T-cell (primary cell): ENCODE measurements around the gene ROPN1. TPM values are rescaled to one million over a fixed set of nuclear protein-coding genes. Genes with fewer than 3 reads are reported as not detected.

Source experiments
- ATAC-seq, 4 experiments: fragments of 200-7000 bp in 3 of 4; fragments of 150-1000 bp in 1 of 4; cut with Tn5 transposase; replicated peaks in 1 of 4; 1 replicate in 3 of 4; 2 replicates in 1 of 4; pipeline ENCODE4 v1.10.0; 2021; ENCODE audit warnings: moderate library complexity in 3 of 4, mild to moderate bottlenecking in 2 of 4, moderate number of reproducible peaks in 1 of 4
- CTCF ChIA-PET, 2 donors: fragments of 300-600 bp; sonication (Branson Sonifier 250); formaldehyde crosslinking; loops; one replicate each; lab custom pipeline; 2022; ENCODE audit warnings: antibody characterized with exemption in 2 of 2; lab: Charles Lee
- POLR2A ChIA-PET, 2 donors: fragments of 300-600 bp; sonication (Branson Sonifier 250); formaldehyde crosslinking; loops; one replicate each; lab custom pipeline; 2022; ENCODE audit warnings: antibody characterized with exemption in 2 of 2; lab: Charles Lee
- DNase-seq, 35 experiments: peaks; one replicate each; pipeline versions ENCODE4 v3.0.0 to v3.0.0-alpha.2; 2013 to 2023
- H3K27ac ChIP-seq: one replicate; pipeline ENCODE4 v1.5.1; 2013; ENCODE audit warnings: low read length
- H3K27me3 ChIP-seq, 2 experiments: replicated peaks in 1 of 2; 1 replicate in 1 of 2; 2 replicates in 1 of 2; pipeline versions ENCODE4 v1.6.1 to v1.7.0; 2013; ENCODE audit warnings: low read length in 1 of 2, mixed read lengths in 1 of 2; ENCODE audit not compliant: control insufficient read depth in 2 of 2, insufficient read depth in 2 of 2; ENCODE audit errors: extremely low read depth in 1 of 2
- H3K36me3 ChIP-seq, 2 donors: 1 replicate in 1 of 2; 2 replicates in 1 of 2; pipeline versions ENCODE4 v1.6.1 to v1.7.0; 2013; ENCODE audit warnings: low read length in 1 of 2; ENCODE audit not compliant: control insufficient read depth in 2 of 2, insufficient read depth in 1 of 2; ENCODE audit errors: extremely low read depth in 1 of 2
- H3K4me1 ChIP-seq, 2 experiments: 1 replicate in 1 of 2; 2 replicates in 1 of 2; pipeline versions ENCODE4 v1.6.1 to v1.7.0; 2013; ENCODE audit warnings: low read length in 2 of 2, mixed read lengths in 1 of 2; ENCODE audit not compliant: insufficient read depth in 2 of 2, control insufficient read depth in 1 of 2; ENCODE audit errors: extremely low read depth in 1 of 2
- H3K4me3 ChIP-seq, 2 donors: 1 replicate in 1 of 2; 2 replicates in 1 of 2; pipeline versions ENCODE4 v1.5.1 to v1.7.0; 2013; ENCODE audit warnings: mild to moderate bottlenecking in 2 of 2, low read length in 1 of 2, moderate library complexity in 1 of 2; ENCODE audit not compliant: control insufficient read depth in 1 of 2; ENCODE audit errors: extremely low read depth in 1 of 2
- H3K9me3 ChIP-seq: 2 replicates; pipeline ENCODE4 v1.7.0; 2013
- H3K27ac Mint-ChIP-seq, 2 donors: one replicate each; pipeline ENCODE4 v1.8.0; 2020 to 2021; ENCODE audit warnings: mild to moderate bottlenecking in 2 of 2, mixed read lengths in 2 of 2
- H3K27me3 Mint-ChIP-seq, 2 donors: one replicate each; pipeline ENCODE4 v1.8.0; 2021 to 2022; ENCODE audit warnings: mixed read lengths in 2 of 2
- H3K36me3 Mint-ChIP-seq: one replicate; pipeline ENCODE4 v1.8.0; 2021; ENCODE audit warnings: mixed read lengths
- H3K4me1 Mint-ChIP-seq, 3 donors: one replicate each; pipeline ENCODE4 v1.8.0; 2020 to 2022; ENCODE audit warnings: mixed read lengths in 3 of 3, mild to moderate bottlenecking in 1 of 3
- H3K4me3 Mint-ChIP-seq, 3 donors: one replicate each; pipeline ENCODE4 v1.8.0; 2020 to 2022; ENCODE audit warnings: mild to moderate bottlenecking in 3 of 3, mixed read lengths in 3 of 3, moderate library complexity in 3 of 3
- H3K9me3 Mint-ChIP-seq, 3 donors: one replicate each; pipeline ENCODE4 v1.8.0; 2020 to 2022; ENCODE audit warnings: mixed read lengths in 3 of 3
- WGBS: methylation state at CpG from one replicate; pipeline ENCODE4 v1.1.5; 2013; ENCODE audit warnings: missing lambda C conversion rate; ENCODE audit not compliant: insufficient coverage; 5-methylcytosine and 5-hydroxymethylcytosine counted together
- total RNA-seq, 35 experiments: library from RNA in 6 of 35; stranded (reverse) in 6 of 35; fragments of 120-200 nt in 1 of 35; gene quantifications; one replicate each; pipeline versions ENCODE4 v1.2.1 to v1.2.4 and lab custom pipeline; 2013 to 2026

Gene ROPN1
- total RNA-seq, 5 donors from 2014 or later (not counting 1 experiment from before 2014, with no cell fraction given), result not detected

DNA sequence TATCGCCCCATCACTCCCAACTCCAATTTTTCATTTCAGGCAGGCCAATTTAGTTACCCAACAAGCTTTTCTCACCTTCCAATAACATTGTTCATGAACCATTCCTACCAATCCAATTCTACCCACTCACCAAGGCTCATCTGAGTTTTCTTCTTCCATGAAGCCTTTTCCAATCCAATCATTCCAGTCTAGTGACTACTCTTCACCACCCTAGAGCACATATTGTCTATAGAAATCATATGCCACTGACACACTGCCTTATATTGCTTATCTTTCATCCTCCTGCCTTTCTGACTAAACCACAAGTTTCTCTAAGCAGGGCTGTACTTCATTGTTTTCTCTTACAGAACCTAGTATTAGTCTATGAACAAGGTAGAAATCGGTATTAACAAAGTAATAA, 42.3 kb downstream of the ROPN1 start:
- H3K36me3 ChIP-seq, result peaks cover 6 to 31% of the 10 kb centered on the region in 2 donors
- no peaks in the 10 kb centered on the region for H3K4me1 ChIP-seq
- DNase-seq (no peak), ATAC-seq (no peak)
- no peak overlapping the region for H3K27ac ChIP-seq
- WGBS, result 100% methylated on average over 1 of the region's 2 CpGs
- no peaks in the 10 kb centered on the region for H3K9me3 ChIP-seq
- Mint-ChIP-seq H3K9me3 (no peaks in the 10 kb centered on the region), H3K36me3 (peaks cover 59% of the 10 kb centered on the region), H3K4me3 (no peak overlapping the region), H3K27me3 (no peaks in the 10 kb centered on the region), H3K4me1 (no peaks in the 10 kb centered on the region), H3K27ac (no peak overlapping the region)
- ChIA-PET POLR2A (no interaction called here), CTCF (no interaction called here)
- no peak overlapping the region for H3K4me3 ChIP-seq
- no peaks in the 10 kb centered on the region for H3K27me3 ChIP-seq

DNA sequence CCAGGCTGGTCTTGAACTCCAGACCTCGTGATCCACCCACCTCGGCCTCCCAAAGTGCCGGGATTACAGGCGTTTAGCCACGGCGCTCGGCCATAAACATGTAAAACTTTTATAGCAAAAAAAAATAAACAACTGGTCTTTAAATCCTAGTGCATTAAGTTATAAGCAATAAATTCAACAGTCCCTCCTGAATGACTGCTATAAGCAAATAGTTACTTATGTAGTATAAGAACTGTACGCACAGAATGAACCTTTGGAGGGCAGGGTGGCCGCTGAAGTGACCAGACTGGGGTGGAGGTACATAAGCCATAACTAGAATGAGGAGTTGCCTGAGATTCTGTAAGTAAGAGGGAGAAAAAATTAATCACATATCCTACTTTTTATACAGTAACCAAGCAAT, 43.5 kb downstream of the ROPN1 start:
- POLR2A ChIA-PET, result no interaction called here
- H3K36me3 Mint-ChIP-seq, result peaks cover 66% of the 10 kb centered on the region
- no peaks in the 10 kb centered on the region for H3K9me3 Mint-ChIP-seq

GRCh38 chr3:123947482-123947881, 44.4 kb downstream of the ROPN1 start:
- Mint-ChIP-seq H3K4me3 (no peak overlapping the region), H3K27ac (no peak overlapping the region), H3K9me3 (no peaks in the 10 kb centered on the region), H3K4me1 (no peaks in the 10 kb centered on the region), H3K36me3 (peaks cover 62% of the 10 kb centered on the region), H3K27me3 (no peaks in the 10 kb centered on the region)
- H3K27ac ChIP-seq, result no peak overlapping the region
- no peaks in the 10 kb centered on the region for H3K9me3 ChIP-seq
- ChIA-PET CTCF (no interaction called here), POLR2A (no interaction called here)
- no peak for ATAC-seq
- no peak for DNase-seq
- no peaks in the 10 kb centered on the region for H3K4me1 ChIP-seq
- H3K27me3 ChIP-seq, result no peaks in the 10 kb centered on the region
- H3K36me3 ChIP-seq, result peaks cover 6 to 34% of the 10 kb centered on the region in 2 donors
- no peak overlapping the region for H3K4me3 ChIP-seq

More for the DNA sequence above, 43.5 kb downstream of the ROPN1 start:
- CTCF ChIA-PET, result no interaction called here
- Histone ChIP-seq H3K9me3 (no peaks in the 10 kb centered on the region), H3K36me3 (peaks cover 6 to 41% of the 10 kb centered on the region in 2 donors), H3K4me3 (no peak overlapping the region), H3K27me3 (no peaks in the 10 kb centered on the region), H3K27ac (no peak overlapping the region), H3K4me1 (no peaks in the 10 kb centered on the region)
- no peak overlapping the region for H3K27ac Mint-ChIP-seq
- WGBS, result no CpG with 5 or more reads among the region's 9 CpGs
- H3K4me1 Mint-ChIP-seq, result no peaks in the 10 kb centered on the region
- ATAC-seq, result no peak
- H3K4me3 Mint-ChIP-seq, result no peak overlapping the region
- no peaks in the 10 kb centered on the region for H3K27me3 Mint-ChIP-seq
- DNase-seq, result no peak

DNA sequence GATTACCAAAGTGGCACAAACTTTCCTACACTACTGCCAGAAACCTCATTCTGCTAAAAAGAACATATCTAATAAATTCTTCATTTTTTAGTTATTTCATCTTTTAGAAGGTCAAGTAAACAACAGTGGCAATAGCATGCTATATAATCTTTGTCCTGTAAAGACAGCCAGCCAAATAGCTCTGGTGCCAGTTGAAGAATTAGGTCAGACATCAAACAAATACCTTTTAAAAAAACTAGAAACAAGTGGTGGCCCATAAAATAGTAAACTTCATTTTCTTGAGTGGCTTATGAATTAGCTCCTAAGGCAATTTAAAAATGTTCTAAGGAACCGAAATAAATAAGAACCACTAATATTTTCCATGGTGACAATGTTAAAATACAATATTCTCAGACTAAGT, 50.4 kb downstream of the ROPN1 start:
- H3K4me3 ChIP-seq, result no peak overlapping the region
- Mint-ChIP-seq H3K4me1 (no peaks in the 10 kb centered on the region), H3K4me3 (no peak overlapping the region), H3K27me3 (no peaks in the 10 kb centered on the region), H3K36me3 (peaks cover 41% of the 10 kb centered on the region), H3K27ac (no peak overlapping the region), H3K9me3 (no peaks in the 10 kb centered on the region)
- H3K36me3 ChIP-seq, result peaks cover 0 to 23% of the 10 kb centered on the region in 2 donors
- ChIA-PET CTCF (no interaction called here), POLR2A (no interaction called here)
- H3K4me1 ChIP-seq, result no peaks in the 10 kb centered on the region
- H3K9me3 ChIP-seq, result no peaks in the 10 kb centered on the region
- WGBS, result no CpG with 5 or more reads among the region's 1 CpG
- no peak overlapping the region for H3K27ac ChIP-seq
- no peak for ATAC-seq
- no peaks in the 10 kb centered on the region for H3K27me3 ChIP-seq
- no peak for DNase-seq

- POLR2A ChIA-PET, result no interaction called here
- no CpG with 5 or more reads among the region's 2 CpGs for WGBS
- H3K4me3 ChIP-seq, result no peak overlapping the region
- no peaks in the 10 kb centered on the region for H3K9me3 ChIP-seq
- Mint-ChIP-seq H3K36me3 (peaks cover 41% of the 10 kb centered on the region), H3K27ac (no peak overlapping the region), H3K9me3 (no peaks in the 10 kb centered on the region), H3K27me3 (no peaks in the 10 kb centered on the region), H3K4me3 (no peak overlapping the region), H3K4me1 (no peaks in the 10 kb centered on the region)
- DNase-seq, result no peak
- peaks cover 0 to 21% of the 10 kb centered on the region in 2 donors for H3K36me3 ChIP-seq
- CTCF ChIA-PET, result no interaction called here
- H3K4me1 ChIP-seq, result no peaks in the 10 kb centered on the region
- no peak overlapping the region for H3K27ac ChIP-seq
- H3K27me3 ChIP-seq, result no peaks in the 10 kb centered on the region
- ATAC-seq, result no peak
Observed at GRCh38 chr3:123941121-123941520, 50.8 kb downstream of the ROPN1 start.

DNA sequence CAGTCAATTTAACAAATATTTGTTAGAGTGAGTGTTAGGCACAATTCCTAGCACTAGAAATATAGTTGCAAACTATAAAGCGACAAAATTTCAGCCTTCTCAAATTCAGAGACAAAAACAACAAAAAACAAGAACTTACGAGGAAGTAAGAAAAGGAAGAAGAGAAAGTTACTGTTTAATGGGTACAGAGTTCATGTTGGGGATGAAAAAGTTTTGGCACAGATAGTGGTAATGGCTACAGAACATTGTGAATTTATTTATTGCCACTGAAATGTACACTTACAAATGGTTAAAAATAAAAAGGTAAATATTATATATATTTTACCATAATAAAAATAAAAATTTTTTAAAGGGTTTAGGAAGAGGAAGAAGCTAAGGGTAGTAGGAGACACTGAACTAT, 52.2 kb downstream of the ROPN1 start:
- WGBS, result no CpG with 5 or more reads among the region's 2 CpGs
- CTCF ChIA-PET, result no interaction called here

DNA sequence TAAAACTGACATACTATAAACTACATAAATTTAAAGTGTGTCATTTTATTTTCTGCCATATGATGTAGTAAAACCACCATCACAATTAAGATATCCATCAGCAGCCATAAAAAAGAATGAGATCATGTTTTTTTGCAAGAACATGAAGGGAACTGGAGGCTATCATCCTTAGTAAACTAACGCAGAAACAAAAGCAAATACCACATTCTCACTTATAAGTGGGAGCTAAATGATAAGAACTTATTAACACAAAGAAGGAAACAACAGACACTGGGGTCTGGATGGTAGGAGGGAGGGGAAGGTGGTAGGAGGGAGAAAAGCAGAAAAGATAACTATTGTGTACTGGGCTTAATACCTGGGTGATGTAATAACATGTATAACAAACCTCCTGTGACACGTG, 55.5 kb downstream of the ROPN1 start:
- H3K27me3 Mint-ChIP-seq, result no peaks in the 10 kb centered on the region
- Histone ChIP-seq H3K36me3 (no peaks in the 10 kb centered on the region), H3K4me1 (no peaks in the 10 kb centered on the region), H3K27me3 (no peaks in the 10 kb centered on the region), H3K4me3 (no peak overlapping the region), H3K9me3 (no peaks in the 10 kb centered on the region), H3K27ac (no peak overlapping the region)
- CTCF ChIA-PET, result no interaction called here
- peaks cover 47% of the 10 kb centered on the region for H3K36me3 Mint-ChIP-seq
- H3K27ac Mint-ChIP-seq, result no peak overlapping the region
- POLR2A ChIA-PET, result no interaction called here
- no peak for ATAC-seq
- no peak for DNase-seq
- no peaks in the 10 kb centered on the region for H3K4me1 Mint-ChIP-seq
- no CpG with 5 or more reads among the region's 2 CpGs for WGBS
- H3K9me3 Mint-ChIP-seq, result no peaks in the 10 kb centered on the region
- H3K4me3 Mint-ChIP-seq, result no peak overlapping the region

More for the DNA sequence above, 52.2 kb downstream of the ROPN1 start:
- H3K9me3 ChIP-seq, result no peaks in the 10 kb centered on the region
- no peak overlapping the region for H3K4me3 ChIP-seq
- H3K36me3 Mint-ChIP-seq, result peaks cover 44% of the 10 kb centered on the region
- H3K27ac Mint-ChIP-seq, result no peak overlapping the region
- H3K4me1 Mint-ChIP-seq, result no peaks in the 10 kb centered on the region
- no peaks in the 10 kb centered on the region for H3K4me1 ChIP-seq
- no peaks in the 10 kb centered on the region for H3K27me3 ChIP-seq
- ATAC-seq (no peak), DNase-seq (no peak)
- H3K4me3 Mint-ChIP-seq, result no peak overlapping the region
- no peaks in the 10 kb centered on the region for H3K9me3 Mint-ChIP-seq
- H3K27me3 Mint-ChIP-seq, result no peaks in the 10 kb centered on the region
- POLR2A ChIA-PET, result no interaction called here
- no peak overlapping the region for H3K27ac ChIP-seq
- peaks cover 0 to 19% of the 10 kb centered on the region in 2 donors for H3K36me3 ChIP-seq
